HepG2 (cell line): ENCODE results near the gene DDIAS. TPM values are rescaled to one million over a fixed set of nuclear protein-coding genes. Genes with fewer than 3 reads are reported as not detected.

Experiments
- ATAC-seq: fragments of 200-7000 bp; cut with Tn5 transposase; 3 replicates; pipeline ENCODE4 v1.9.1; 2020; ENCODE audit warnings: mild to moderate bottlenecking, moderate library complexity
- BruUV-seq: library from RNA; stranded (reverse); fragments of 400-500 nt; replicated peaks from 2 replicates; lab custom pipeline; 2021; lab: Mats Ljungman, UMichigan
- CTCF ChIA-PET: fragments of 300-600 bp; formaldehyde crosslinking; extraction: SDS; loops from one replicate; lab custom pipeline; 2021; ENCODE audit warnings: low total read pairs, inconsistent platforms, low intra/inter-chr PET ratio; lab: Yijun Ruan, JAX
- POLR2A ChIA-PET: fragments of 350-600 bp; sonication (Branson Sonifier 250); formaldehyde crosslinking; loops from one replicate; lab custom pipeline; 2020; ENCODE audit warnings: antibody characterized with exemption, inconsistent platforms; lab: Yijun Ruan, JAX
- DNase-seq: peaks from one replicate; pipeline ENCODE4 v3.0.0-alpha.2; 2015; ENCODE audit warnings: low spot score
- FAIRE-seq: peaks from 3 replicates; lab custom pipeline; 2011; peaks lifted over from hg19 to GRCh38; lab: Jason Lieb, UNC
- H2AFZ ChIP-seq: one replicate; pipeline ENCODE4 v1.6.1; 2011; ENCODE audit warnings: low read length, inconsistent platforms
- H3K27ac ChIP-seq: fragments of 300-600 bp; 3 replicates; pipeline ENCODE4 v1.8.0; 2011; ENCODE audit warnings: mixed run types, mild to moderate bottlenecking, mixed read lengths, low read length, inconsistent platforms; ENCODE audit not compliant: insufficient read depth; ENCODE audit errors: extremely low read length
- H3K27me3 ChIP-seq, 2 experiments: fragments of 200-600 bp in 1 of 2; 2 replicates in 1 of 2; 3 replicates in 1 of 2; pipeline versions ENCODE4 v1.6.0 to v1.8.0; 2011; ENCODE audit warnings: low read length in 2 of 2, mild to moderate bottlenecking in 2 of 2, moderate library complexity in 2 of 2, inconsistent platforms in 1 of 2; ENCODE audit not compliant: insufficient read depth in 2 of 2, control insufficient read depth in 1 of 2
- H3K36me3 ChIP-seq, 2 experiments: fragments of 200-600 bp in 1 of 2; replicated peaks in 1 of 2; 2 replicates in 1 of 2; 3 replicates in 1 of 2; pipeline versions ENCODE4 v1.5.1 to v1.8.0; 2011; ENCODE audit warnings: low read length in 2 of 2, inconsistent platforms in 1 of 2; ENCODE audit not compliant: insufficient read depth in 2 of 2, control insufficient read depth in 1 of 2
- H3K4me1 ChIP-seq: 2 replicates; pipeline ENCODE4 v1.5.1; 2012; ENCODE audit warnings: low read length, inconsistent platforms; ENCODE audit not compliant: insufficient read depth
- H3K4me2 ChIP-seq: 2 replicates; pipeline ENCODE4 v1.6.0; 2011; ENCODE audit warnings: low read depth, low read length, inconsistent platforms
- H3K4me3 ChIP-seq, 3 experiments: fragments of 200-600 bp in 1 of 3; sonication (generic), shearing (Covaris generic) in 1 of 3; replicated peaks in 1 of 3; 2 replicates each; pipeline ENCODE4 v1.5.1; 2011 to 2016; ENCODE audit warnings: low read length in 3 of 3, inconsistent platforms in 2 of 3, low read depth in 2 of 3, mild to moderate bottlenecking in 2 of 3, control low read depth in 1 of 3, mixed read lengths in 1 of 3; ENCODE audit not compliant: insufficient read depth in 1 of 3
- H3K79me2 ChIP-seq: one replicate; pipeline ENCODE4 v1.6.1; 2011; ENCODE audit warnings: low read length, inconsistent platforms; ENCODE audit not compliant: insufficient read depth
- H3K9ac ChIP-seq: 2 replicates; pipeline ENCODE4 v1.6.0; 2011; ENCODE audit warnings: mild to moderate bottlenecking, low read depth, low read length, inconsistent platforms; ENCODE audit not compliant: insufficient read depth
- H3K9me3 ChIP-seq: 2 replicates; pipeline ENCODE4 v1.5.1; 2012; ENCODE audit warnings: mild to moderate bottlenecking, low read length
- H4K20me1 ChIP-seq: 2 replicates; pipeline ENCODE4 v1.6.0; 2011; ENCODE audit warnings: inconsistent platforms, mild to moderate bottlenecking, low read length, moderate library complexity; ENCODE audit not compliant: insufficient read depth
- AKAP8 ChIP-seq: sonication (generic); formaldehyde crosslinking; IDR thresholded peaks from 2 replicates; pipeline ENCODE4 v1.5.1; 2020; ENCODE audit warnings: mild to moderate bottlenecking, missing genetic modification reagents
- PAWR ChIP-seq: sonication (generic); formaldehyde crosslinking; IDR thresholded peaks from 2 replicates; pipeline ENCODE4 v1.4.0; 2020; ENCODE audit warnings: missing genetic modification reagents, mild to moderate bottlenecking, borderline replicate concordance
- PRPF4 ChIP-seq: fragments of 200-400 bp; formaldehyde crosslinking; IDR thresholded peaks from 2 replicates; pipeline ENCODE4 v1.6.1; 2016; ENCODE audit warnings: low read length, low read depth; ENCODE audit not compliant: poor library complexity, severe bottlenecking
- STAT5B ChIP-seq: sonication (generic); formaldehyde crosslinking; IDR thresholded peaks from 2 replicates; pipeline ENCODE4 v1.4.0; 2020; ENCODE audit warnings: missing genetic modification reagents
- YEATS4 ChIP-seq: sonication (generic); formaldehyde crosslinking; IDR thresholded peaks from 2 replicates; pipeline ENCODE4 v1.4.0; 2020; ENCODE audit warnings: missing genetic modification reagents, borderline replicate concordance
- ZIK1 ChIP-seq: sonication (generic); formaldehyde crosslinking; IDR thresholded peaks from 2 replicates; pipeline ENCODE4 v1.5.0; 2020; ENCODE audit warnings: mild to moderate bottlenecking, low read depth, missing genetic modification reagents, borderline replicate concordance
- ZNF816 ChIP-seq: sonication (generic); formaldehyde crosslinking; IDR thresholded peaks from 2 replicates; pipeline ENCODE4 v1.8.0; 2022; ENCODE audit warnings: missing genetic modification reagents, mild to moderate bottlenecking, borderline replicate concordance
- WGBS: methylation state at CpG from one replicate; pipeline ENCODE4 v1.1.6; 2017; ENCODE audit warnings: low lambda C conversion rate; 5-methylcytosine and 5-hydroxymethylcytosine counted together
- in situ Hi-C: cut with HindIII; loops from 2 replicates; pipeline ENCODE4 v1.10.0; 2017; ENCODE audit warnings: low pct_unique_long_range_greater_than_20kb; ENCODE audit not compliant: extremely low pct_ligation_motif_present
- intact Hi-C: fragments of 100-400 bp; cut with micrococcal nuclease; formaldehyde crosslinking; loops from one replicate; pipeline ENCODE4 v1.10.0; 2022; ENCODE audit not compliant: unreplicated experiment
- polyA plus RNA-seq, 8 experiments: library from polyadenylated mRNA; depleted of rRNA in 3 of 8; stranded (reverse) in 7 of 8; unstranded in 1 of 8; fragments of >200 nt; fragmentation: Illumina TruSeq in 4 of 8; extraction: Trizol in 4 of 8; gene quantifications; 2 replicates each; pipeline versions ENCODE4 v1.2.1 to v1.2.3, GENCODE V29; 2011 to 2016; ENCODE audit warnings: low read depth in 4 of 8, missing spikeins in 1 of 8, mixed read lengths in 1 of 8; ENCODE audit not compliant: insufficient read depth in 1 of 8
- total RNA-seq, 5 experiments: library from RNA; depleted of rRNA; stranded (reverse); fragments of >200 nt; fragmentation: Illumina TruSeq; extraction: Trizol; gene quantifications; 2 replicates each; pipeline ENCODE4 v1.2.3, GENCODE V29; 2016; ENCODE audit warnings: low read depth in 1 of 5
- TF ChIP-seq, protein P1 (sequence below): IDR thresholded peaks from 2 replicates; pipeline ENCODE4 v1.6.1; 2016; ENCODE audit warnings: missing biosample characterization, missing genetic modification reagents, low read depth
- TF ChIP-seq, protein P2 (sequence below): IDR thresholded peaks from 2 replicates; pipeline ENCODE4 v1.6.1; 2016; ENCODE audit warnings: missing compliant biosample characterization, missing genetic modification reagents, borderline replicate concordance

The DDIAS gene
- total and polyA plus RNA-seq, 2 of the 13 experiments (the other 11 are each of a cell fraction or from before 2014, with no cell fraction given): 3.5 to 13.0 TPM

DNA sequence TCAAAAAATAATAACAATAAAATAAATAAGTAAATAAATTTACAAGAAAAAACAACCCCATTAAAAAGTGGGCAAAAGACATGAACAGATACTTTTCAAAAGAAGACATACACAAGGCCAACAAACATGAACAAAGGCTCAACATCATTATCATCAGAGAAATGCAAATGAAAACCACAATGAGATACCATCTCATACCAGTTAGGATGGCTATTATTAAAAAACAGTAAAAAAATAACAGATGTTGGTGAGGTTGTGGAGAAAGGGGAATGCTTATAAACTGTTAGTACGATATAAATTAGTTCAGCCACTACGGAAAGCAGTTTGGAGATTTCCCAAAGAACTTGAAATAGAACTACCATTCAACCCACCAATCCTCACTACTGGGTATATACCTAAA lies 45.9 kb upstream of the DDIAS start:
- no peak for FAIRE-seq
- Histone ChIP-seq H3K27me3 (no peaks in the 10 kb centered on the region), H3K9ac (no peak overlapping the region), H4K20me1 (no peaks in the 10 kb centered on the region; the same call in 1 of the 2 replicates), H2AFZ (no peak overlapping the region), H3K4me2 (no peak overlapping the region), H3K4me1 (no peaks in the 10 kb centered on the region), H3K4me3 (no peak overlapping the region), H3K9me3 (no peaks in the 10 kb centered on the region), H3K79me2 (no peaks in the 10 kb centered on the region), H3K27ac (no peak overlapping the region), H3K36me3 (no peaks in the 10 kb centered on the region; a peak in 1 of 5 replicates)
- in situ Hi-C loops (loop anchor here (25.0 kb wide), 1 partner anchor 957 kb away; no protein-coding TSS in a partner anchor), intact Hi-C loops (no loop called here)
- no TSS peak for BruUV-seq
- TF ChIP-seq PAWR (CRISPR knock-in tag) (no peak), AKAP8 (CRISPR knock-in tag) (no peak), STAT5B (CRISPR knock-in tag) (no peak), YEATS4 (no peak), ZIK1 (CRISPR knock-in tag) (no peak), PRPF4 (no peak), ZNF816 (CRISPR knock-in tag) (no peak)
- TF ChIP-seq, protein P1, sequence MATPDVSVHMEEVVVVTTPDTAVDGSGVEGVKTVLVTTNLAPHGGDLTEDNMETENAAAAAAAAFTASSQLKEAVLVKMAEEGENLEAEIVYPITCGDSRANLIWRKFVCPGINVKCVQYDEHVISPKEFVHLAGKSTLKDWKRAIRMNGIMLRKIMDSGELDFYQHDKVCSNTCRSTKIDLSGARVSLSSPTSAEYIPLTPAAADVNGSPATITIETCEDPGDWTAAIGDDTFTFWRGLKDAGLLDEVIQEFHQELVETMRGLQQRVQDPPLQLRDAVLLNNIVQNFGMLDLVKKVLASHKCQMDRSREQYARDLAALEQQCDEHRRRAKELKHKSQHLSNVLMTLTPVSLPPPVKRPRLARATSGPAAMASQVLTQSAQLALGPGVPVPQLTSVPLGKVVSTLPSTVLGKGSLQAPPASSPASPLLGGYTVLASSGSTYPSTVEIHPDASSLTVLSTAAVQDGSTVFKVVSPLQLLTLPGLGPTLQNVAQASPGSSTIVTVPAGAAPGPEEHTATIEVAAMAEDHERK: no peak
- TF ChIP-seq, protein P2, sequence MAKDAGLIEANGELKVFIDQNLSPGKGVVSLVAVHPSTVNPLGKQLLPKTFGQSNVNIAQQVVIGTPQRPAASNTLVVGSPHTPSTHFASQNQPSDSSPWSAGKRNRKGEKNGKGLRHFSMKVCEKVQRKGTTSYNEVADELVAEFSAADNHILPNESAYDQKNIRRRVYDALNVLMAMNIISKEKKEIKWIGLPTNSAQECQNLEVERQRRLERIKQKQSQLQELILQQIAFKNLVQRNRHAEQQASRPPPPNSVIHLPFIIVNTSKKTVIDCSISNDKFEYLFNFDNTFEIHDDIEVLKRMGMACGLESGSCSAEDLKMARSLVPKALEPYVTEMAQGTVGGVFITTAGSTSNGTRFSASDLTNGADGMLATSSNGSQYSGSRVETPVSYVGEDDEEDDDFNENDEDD (CRISPR knock-in tag): no peak
- ChIA-PET CTCF (no interaction called here), POLR2A (no interaction called here)
- WGBS: 99% methylated on average over 2 of the region's 2 CpGs
- DNase-seq: no peak
- no peak for ATAC-seq
